HG03432 (cell line): ENCODE data around the gene TOM1.

Experiments
- ATAC-seq: cut with Tn5 transposase; IDR thresholded peaks from one replicate; pipeline ENCODE4 v1.9.1; 2021; ENCODE audit warnings: mild to moderate bottlenecking, moderate library complexity; ENCODE audit not compliant: unreplicated experiment

TOM1 gene

GRCh38 chr22:35367331-35367886, 67.7 kb downstream of the TOM1 start:
- ATAC-seq: peak; percentile 54

DNA sequence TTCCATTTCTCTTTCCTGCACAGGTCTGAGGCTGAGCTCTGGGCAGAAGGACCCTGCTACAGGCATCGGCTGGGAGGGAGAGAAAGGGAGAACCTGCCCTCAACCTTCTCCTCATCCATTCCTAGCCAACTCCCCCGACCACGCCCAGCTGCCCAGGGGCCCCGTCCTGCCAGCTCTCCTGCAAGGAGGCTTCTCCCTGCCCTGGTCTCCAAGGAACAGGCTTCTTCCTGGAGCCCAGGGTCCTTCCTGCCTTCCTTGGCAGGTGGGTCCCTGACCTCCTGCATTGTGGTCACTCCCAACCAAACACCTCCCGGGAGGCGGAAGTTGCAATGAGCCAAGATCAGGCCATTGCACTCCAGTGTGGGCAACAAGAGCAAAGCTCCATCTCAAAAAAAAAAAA, 68.7 kb downstream of the TOM1 start:
- ATAC-seq: no peak

GRCh38 chr22:35369996-35370395, 70.3 kb downstream of the TOM1 start:
- no peak for ATAC-seq

- ATAC-seq: no peak
Observed at GRCh38 chr22:35373781-35374180, 74.1 kb downstream of the TOM1 start.

GRCh38 chr22:35375031-35375430, 75.3 kb downstream of the TOM1 start:
- no peak for ATAC-seq

GRCh38 chr22:35375526-35375925, 75.8 kb downstream of the TOM1 start:
- no peak for ATAC-seq

GRCh38 chr22:35376728-35377472, 77.2 kb downstream of the TOM1 start:
- ATAC-seq: peak; percentile 62

- ATAC-seq: no peak
Observed at GRCh38 chr22:35377735-35378134, 78.0 kb downstream of the TOM1 start.

DNA sequence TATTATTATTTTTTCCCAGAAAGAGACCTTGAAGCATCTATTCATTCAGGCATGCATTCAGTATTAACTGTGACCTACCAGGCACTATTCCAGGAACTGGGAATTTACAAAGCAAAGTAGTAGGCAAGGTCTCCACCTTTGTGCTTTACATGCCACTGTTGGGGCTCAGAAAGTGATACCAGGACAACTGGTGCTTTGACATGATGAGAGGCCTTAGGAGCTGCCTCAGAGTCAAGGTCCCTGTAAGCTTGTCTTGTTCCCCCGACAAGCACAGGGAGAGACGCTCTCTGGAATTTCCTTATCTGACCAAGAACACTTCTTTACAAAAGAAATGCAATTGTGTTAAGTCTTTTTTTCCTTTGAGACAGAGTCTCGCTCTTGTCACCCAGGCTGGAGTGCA, 78.9 kb downstream of the TOM1 start:
- no peak for ATAC-seq

GRCh38 chr22:35379146-35379993, 79.7 kb downstream of the TOM1 start:
- ATAC-seq: no peak

- ATAC-seq: no peak
Observed at GRCh38 chr22:35380013-35380412, 80.3 kb downstream of the TOM1 start.

DNA sequence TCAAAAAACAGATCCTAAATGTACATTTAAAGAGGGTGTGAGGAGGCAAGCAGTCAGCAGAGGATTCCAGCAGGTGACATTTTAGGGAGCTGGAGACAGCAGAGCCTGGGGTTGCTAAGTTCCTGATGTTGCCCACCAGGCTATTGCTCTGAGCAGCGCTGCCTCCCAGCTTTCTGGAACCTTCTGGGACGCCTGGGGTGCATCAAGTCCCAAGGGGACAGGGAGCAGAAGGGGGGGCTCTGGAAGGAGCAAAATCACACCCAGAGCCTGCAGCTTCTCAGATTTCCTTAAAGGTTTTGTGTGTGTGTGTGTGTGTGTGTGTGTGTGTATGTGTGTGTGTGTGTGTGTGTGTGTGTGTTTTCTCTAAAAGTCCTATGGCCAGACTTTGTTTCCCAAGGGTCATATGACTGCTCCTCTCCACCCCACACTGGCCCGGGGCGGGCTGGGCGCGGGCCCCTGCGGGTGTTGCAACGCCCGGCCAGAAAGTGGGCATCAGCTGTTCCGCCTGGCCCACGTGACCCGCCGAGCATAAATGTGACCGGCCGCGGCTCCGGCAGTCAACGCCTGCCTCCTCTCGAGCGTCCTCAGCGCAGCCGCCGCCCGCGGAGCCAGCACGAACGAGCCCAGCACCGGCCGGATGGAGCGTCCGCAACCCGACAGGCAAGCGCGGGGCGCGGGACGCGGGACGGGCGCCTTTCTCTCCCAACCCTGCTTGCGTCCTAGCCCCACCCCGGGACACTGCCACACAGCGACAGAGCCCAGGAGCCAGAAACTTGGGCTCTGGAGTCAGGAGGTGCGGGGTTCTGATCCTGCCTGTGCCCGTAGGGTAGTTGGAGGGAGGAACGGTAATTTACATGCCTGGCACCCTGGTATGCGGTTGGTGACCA, 81.1 kb downstream of the TOM1 start, which contains the start of gene HMOX1:
Gene HMOX1 (plus strand): TSS at position 560 of the 887 bp plus-strand sequence. CDS start 78 bp downstream, at position 638.
- peak; percentile 62 for ATAC-seq

- ATAC-seq: no peak
Observed at GRCh38 chr22:35381424-35382009, 81.8 kb downstream of the TOM1 start.

DNA sequence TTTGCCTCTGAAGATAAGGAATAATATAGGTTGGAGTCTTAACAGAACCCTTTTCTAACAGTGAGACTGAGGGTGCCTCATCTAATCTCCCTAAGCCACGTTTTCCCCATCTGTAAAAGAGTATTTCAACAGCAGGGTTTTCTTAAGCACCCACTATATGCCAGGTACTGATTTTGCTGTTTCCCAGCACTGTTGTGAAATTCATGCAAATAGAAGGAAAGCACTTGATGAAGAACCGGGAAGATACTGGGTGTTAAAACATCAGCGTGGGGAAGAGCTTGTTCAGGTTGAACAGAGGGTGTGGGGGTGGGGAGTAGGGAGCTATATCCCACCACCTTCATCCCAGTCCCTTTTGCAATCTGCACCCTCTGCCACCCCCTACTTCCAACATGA, 84.0 kb downstream of the TOM1 start:
- no peak for ATAC-seq

DNA sequence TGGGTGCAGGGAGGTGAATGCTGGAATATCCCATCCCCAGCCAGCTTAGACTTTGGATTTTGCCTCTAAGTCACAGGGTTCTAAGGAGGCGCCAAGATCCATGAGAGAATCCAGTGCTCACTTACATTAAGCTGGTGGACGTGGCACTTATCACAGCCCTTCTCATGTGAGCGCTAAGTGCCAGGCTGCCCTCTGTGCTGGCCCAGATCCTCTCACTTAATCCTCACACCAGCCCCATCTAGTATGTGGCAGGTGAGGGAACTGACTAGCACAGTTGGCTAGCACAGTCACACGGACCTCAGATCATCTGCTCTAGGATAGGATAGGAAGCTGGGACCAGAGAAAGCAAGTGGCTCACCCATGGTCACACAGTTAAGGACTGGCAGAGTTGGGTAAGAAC, 84.8 kb downstream of the TOM1 start:
- no peak for ATAC-seq

DNA sequence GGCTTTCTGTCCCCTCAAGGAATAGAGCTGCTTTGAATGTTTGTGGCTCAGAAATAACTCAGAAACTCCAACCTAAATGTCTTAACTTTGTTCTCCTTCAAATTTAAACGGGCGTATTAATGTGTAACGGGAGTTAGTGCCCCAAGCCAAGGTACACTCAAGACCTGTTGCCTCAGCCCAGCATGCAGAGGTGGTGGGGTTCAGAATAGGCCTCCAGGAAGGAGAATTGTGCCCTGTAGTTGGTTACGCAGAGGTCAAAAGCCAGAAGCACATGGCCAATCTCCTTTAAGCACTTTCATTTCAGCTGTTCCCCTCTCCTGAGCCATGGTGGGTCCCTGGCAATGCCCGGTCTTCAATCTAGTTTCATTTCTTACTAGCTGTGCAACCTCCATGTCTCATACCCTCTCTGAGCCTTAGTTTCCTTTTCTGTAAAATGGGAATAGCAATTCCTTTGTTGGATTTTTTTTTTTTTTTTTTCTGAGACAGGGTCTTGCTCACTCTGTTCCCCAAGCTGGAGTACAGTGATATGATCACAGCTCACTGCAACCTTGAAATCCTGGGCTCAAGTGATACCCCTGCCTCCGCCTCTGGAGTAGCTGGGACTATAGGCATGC, 85.4 kb downstream of the TOM1 start:
- no peak for ATAC-seq

DNA sequence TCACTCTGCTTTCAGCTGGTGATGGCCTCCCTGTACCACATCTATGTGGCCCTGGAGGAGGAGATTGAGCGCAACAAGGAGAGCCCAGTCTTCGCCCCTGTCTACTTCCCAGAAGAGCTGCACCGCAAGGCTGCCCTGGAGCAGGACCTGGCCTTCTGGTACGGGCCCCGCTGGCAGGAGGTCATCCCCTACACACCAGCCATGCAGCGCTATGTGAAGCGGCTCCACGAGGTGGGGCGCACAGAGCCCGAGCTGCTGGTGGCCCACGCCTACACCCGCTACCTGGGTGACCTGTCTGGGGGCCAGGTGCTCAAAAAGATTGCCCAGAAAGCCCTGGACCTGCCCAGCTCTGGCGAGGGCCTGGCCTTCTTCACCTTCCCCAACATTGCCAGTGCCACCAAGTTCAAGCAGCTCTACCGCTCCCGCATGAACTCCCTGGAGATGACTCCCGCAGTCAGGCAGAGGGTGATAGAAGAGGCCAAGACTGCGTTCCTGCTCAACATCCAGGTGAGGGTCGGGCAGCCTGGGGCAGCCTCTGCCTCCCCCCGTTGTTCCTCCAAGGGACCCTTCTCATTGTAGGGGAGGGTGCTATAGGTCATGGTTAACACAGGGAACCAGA, 87.1 kb downstream of the TOM1 start:
- ATAC-seq: no peak

- no peak for ATAC-seq
Observed at GRCh38 chr22:35390933-35391332, 91.2 kb downstream of the TOM1 start.

GRCh38 chr22:35392357-35392756, 92.7 kb downstream of the TOM1 start:
- ATAC-seq: no peak
